HG02870 (cell line): ENCODE data around the gene APOL3.
"Not testable (repeated sequence)": the region's sequence is repeated elsewhere in the genome, so short reads cannot be mapped to it uniquely, and the experiment has no call there.

Experiments
- ATAC-seq: cut with Tn5 transposase; IDR thresholded peaks from one replicate; pipeline ENCODE4 v1.9.1; 2021; ENCODE audit warnings: mild to moderate bottlenecking, moderate library complexity; ENCODE audit not compliant: unreplicated experiment

The APOL3 gene, protein sequence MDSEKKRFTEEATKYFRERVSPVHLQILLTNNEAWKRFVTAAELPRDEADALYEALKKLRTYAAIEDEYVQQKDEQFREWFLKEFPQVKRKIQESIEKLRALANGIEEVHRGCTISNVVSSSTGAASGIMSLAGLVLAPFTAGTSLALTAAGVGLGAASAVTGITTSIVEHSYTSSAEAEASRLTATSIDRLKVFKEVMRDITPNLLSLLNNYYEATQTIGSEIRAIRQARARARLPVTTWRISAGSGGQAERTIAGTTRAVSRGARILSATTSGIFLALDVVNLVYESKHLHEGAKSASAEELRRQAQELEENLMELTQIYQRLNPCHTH

DNA sequence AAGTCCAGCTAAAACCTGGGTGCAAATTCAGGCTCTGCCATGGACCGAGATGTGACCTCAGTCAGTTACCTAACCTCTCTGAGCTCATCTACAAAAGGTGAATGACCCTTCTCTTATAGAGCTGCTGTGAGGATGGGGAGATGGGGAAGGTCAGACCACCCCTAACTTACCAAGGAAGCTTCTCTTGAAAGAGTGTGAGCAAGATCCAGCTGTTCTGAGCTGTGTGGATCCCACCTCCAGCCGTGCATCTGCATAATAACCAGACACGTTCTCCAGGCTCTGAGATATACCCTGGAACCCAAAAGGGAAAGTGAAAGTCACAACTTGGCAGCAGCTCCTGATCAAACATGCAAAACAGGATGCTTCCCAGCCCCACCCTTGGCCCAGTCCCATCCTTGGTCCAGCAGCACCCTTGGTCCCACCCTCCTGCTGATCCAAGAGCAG is at the start of gene APOL3:
Gene APOL3, minus strand, starts transcription at position 257 of the 444 bp plus-strand sequence. CDS start 11,700 bp downstream, outside the sequence.
- ATAC-seq = no peak

DNA sequence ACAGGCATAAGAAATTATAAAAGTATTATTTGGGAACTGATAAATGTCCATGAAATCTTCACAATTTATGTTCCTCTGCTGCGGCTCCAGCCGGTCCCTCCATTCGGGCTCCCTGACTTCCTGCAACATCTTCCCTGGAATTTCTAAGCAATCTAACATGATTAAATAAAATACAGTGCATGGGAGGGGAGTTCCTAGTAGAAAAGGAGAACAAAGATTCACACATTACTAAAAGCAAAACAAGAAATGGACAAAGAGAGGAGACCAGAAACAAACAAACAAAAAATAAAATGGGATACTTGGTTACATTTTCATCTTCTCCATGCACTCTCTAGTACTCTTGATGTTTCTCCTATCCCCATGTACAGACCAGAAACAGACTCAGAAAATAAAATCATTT is 49.7 kb upstream of the APOL3 start:
- ATAC-seq = no peak

DNA sequence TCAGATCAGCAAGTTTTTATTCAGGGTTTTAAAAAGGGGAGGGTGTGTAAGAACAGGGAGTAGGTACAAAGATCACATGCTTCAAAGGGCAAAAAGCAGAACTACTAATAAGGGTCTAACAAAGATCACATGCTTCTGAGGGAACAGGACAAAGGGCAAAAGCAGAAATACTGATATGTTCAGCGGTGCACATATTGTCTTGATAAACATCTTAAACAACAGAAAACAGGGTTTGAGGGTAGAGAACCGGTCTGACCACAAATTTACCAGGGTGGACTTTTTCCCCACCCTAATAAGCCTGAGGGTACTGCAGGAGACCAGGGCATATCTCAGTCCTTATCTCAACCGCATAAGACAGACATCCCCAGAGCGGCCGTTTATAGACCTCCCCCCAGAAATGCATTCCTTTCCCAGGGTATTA is 48.9 kb upstream of the APOL3 start:
- ATAC-seq = not testable (repeated sequence)

DNA sequence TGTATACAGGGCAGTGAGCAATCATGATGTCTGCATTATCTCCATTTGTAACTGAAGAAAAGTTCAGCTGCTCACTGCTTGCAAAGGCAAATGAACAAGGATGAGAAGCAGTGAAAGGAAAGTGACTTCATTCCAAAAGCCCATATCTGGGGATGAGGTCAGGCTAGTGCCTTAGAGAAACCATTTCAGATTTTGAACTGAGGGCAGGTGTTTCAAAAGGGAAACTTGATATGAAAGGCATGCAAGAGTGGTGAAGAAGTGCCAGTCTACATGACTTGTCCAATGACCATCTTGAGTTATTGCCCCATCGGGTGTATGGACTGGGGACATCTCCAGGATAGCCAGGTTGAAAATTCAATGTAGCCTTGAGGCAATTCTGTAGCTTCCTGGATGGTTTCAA is 48.4 kb upstream of the APOL3 start:
- no peak for ATAC-seq

DNA sequence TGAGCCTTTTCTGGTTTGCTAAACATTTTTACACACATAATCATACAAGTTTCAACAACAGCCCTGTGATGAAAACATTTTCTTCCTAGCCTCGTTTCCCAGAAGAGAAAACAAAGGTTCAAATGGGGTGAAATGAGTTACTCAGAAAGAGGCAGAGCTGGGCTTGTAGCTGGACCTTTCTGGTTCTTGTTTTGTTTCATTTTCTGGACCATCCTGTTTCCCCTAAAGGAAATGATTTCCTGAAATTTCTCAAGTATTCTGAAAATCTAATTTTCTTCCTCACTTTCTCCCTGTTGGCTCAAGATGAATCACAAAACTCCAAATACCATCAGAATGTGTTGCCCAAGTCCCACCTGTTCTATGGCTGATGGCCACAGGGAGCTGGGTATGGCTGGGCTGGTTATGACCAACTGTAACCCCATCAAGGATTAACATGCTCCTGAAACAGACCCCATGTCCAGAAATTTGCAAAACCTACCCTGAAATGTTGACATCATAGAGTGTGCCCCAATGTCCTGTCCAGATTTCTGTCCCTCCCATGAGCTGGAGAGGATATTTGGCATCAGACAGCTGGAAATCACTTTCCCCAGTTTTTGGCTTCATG is 47.7 kb upstream of the APOL3 start:
- ATAC-seq = no peak

DNA sequence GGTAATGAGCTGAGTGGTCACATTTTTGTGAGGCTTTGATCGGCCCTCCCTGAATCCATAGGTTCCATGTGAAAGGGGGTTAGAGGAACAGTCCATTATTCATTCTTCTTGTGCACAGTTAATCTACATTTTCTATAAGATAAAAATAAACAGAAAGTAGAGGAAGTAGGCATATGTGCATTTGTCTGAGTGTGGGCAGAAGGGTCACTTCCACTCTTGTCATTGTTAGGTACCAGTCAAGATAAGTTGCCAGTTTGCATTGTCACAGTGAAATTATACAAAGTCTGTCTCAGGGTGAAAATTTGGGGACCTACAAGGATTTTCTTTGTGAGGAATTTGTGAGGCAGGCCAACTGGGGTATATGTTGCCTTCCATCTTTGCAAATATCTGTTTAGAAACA is 45.7 kb upstream of the APOL3 start:
- ATAC-seq = no peak

DNA sequence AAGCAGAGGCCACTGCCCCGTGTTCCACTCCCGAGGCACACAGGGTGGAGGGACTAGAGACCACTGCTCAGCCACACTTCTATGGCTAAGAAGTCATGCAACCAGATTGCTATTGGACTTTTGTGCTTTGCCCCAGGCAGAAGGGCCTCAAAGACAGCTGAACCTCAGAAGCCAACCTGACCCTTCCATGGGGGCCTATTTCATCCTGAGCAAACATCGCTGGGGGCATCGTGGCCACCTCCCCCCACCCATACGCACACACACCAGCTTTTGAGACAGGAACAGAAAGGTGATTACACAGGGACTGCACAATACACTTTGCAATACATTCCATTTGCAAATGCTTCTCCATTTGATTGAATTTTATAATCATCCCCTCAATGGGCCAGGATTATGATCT is 45.0 kb upstream of the APOL3 start:
- ATAC-seq = not testable (repeated sequence)

DNA sequence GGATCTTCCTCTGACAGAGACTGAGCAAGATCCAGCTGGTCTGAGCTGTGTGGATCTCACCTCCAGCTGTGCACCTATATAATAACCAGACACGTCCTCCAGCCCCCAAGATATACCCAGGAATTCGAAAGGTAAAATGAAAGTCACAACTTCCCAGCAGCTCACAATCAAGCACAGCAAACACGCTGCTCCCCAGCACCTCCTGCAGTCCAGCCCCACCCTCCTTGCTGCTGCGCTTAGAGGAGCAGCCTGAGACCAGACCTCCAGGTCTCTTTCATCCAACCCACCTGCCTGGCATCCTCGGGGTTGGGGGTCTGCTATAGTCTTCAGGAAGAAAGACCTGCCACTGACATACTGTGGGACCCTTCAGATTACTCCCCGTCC is 44.1 kb upstream of the APOL3 start:
- ATAC-seq = no peak

DNA sequence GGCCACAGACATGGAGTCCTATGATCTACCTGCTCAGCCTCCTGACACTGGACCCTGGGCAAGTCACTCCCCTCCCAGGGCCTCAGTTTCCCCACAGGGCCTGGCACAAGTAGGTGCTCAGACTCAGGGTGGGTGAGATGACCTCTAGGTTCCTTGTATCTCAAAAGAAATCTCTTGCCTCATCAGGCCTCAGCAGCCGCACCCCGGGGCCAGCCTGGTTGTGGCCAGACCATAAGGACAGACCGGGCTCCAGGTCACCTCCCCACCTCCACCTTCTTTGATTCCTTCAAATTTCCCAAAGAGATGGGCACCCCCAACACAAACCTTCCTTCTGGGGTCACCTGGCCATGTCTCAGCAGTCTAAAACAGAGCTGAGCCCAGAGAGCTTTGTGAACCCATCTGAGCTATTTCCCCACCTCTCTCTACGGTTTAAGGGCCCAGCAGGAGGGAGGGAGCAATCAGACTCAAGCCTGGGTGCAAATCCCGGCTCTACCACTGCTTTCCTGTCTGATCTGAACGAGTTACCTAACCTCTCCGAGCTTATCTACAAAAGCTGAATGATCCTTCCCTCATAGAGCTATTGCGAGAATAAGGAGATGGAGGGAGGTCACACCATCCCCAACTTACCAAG is 43.6 kb upstream of the APOL3 start:
- no peak for ATAC-seq

DNA sequence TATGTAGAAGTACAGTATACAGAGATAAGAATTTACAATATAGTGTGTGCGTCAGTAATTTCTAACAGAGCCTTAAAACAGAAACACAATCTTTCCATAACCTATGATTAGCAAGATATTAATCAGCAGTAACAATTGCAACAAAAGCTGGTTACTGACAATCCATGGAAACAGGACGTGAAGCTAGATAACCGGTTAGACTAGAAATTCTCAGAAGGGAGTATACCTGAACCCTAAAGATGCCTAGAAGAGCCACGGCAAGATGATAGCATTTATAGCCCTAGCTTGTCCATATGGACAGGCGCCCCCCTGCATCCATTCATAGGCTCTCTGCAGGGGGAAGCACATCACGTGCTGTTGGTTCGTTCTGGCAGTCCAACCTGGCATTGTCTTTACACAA is 42.9 kb upstream of the APOL3 start:
- not testable (repeated sequence) for ATAC-seq

DNA sequence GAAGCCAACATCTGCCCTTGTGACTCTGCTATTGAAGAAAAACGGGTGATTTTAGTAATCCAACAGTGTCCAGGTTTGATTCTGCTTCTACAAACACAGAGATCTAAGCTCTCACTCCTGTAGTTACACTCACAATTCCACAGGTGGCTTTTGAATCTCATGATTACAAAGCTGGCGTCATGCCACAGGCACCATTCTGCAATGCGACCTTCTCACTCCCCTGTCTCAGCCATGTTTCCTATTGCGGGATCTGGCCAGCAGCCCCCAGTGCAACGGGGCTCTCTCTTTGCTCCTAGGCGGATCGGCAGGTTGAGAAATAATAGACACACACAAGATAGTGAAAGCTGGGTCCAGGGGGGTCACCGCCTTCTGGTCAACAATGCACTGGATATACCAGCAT is 42.4 kb upstream of the APOL3 start:
- not testable (repeated sequence) for ATAC-seq

DNA sequence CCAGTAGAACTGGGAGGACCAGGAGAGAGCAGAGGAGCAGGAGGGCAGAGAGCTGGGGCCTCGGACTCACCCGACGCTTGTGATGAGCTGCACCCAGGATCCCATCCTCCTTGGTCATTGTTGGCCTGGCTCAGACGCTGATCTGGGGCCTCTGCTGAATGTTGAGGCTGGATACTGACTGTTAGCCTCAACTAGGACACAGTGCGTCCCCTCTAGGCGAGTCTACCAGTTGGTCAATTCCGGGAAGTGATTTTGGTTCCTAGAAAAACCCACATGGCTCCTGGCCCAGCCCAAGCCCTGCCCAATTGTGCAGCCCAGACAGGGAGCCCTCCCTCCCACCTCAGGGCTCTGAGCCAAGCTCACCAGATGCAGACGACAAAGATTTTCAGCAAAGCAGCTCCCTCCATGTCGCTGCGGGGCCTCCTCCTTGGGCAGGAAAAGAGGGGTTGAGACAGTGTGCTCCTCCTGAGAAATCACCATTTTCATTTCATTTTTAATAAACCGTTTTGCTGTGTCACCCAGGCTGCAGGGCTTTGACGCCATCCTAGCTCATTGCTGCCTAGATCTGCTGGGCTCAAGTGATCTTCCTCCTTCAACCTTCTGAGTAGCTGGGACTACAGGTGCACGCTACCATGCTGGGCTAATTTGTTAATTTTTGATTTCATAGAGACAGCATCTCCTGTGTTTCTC is 41.2 kb upstream of the APOL3 start, which contains the start of gene APOL4:
Gene APOL4, minus strand, starts transcription at position 180 of the 690 bp plus-strand sequence. Its CDS starts 75 bp downstream, at position 105.
- no peak for ATAC-seq

DNA sequence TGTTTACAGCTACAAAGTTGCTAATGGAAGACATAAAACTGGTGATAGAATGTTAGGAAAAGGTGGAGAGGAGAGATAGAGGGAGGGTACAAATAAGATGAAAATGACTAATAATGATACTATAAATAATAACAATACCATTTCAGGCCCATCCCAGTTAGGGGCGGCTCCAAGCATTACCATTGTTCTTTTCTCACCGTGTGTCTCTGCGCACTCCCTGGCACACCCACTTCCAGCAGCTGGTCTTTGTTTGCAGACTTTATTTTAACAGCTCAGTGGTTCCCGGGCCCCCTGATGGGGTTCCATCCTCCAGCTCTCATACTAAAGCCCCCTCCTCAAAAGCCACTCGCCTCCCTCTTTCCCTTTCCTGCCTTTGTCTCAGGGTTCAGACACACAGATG is 40.5 kb upstream of the APOL3 start:
- ATAC-seq = not testable (repeated sequence)

DNA sequence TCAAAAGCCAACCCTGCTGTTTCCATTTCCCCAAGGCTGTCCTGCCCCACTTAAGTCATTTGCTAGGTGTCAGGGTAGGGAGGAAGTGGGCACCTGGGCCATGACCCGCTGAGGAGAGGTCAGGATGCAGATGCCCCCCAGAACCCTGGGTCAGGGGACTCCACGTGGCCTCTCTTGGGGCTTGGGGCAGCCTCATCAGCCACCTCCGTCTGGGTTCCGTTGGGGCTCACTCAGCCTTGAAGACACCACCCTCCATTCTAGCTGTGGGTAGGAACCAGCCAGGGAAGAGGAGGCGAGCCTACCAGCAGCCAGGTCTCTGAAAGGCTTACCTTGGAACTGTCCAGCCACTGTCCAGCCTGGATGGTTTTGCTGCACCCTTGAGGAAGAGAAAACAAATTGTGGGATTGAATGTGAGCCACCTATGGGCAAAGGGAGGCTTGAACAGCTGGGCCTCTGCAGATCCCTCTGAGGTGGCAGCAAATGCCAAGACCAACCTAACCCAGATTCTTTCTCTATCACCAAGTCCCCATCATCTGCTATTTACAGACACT is 38.5 kb upstream of the APOL3 start:
- no peak for ATAC-seq

DNA sequence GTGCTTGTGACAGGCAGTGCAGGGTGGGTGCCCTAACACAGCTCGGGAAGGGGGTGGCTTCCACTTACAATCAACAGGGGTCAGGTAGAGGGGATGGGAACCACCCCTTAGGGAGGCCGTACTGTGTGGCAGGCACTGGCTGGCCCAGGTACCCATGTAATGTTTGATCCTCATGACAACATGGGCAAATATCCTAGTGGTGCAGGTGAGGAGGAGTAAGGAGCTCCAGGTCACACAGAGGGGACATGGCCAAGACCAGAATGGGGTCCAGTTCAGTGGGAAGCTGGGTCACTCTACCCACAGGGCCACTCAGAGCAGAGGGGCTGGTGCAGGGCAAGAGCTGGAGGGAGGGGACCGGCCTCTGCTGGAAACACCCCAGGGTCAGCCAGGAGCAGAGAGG is 38.0 kb upstream of the APOL3 start:
- no peak for ATAC-seq

DNA sequence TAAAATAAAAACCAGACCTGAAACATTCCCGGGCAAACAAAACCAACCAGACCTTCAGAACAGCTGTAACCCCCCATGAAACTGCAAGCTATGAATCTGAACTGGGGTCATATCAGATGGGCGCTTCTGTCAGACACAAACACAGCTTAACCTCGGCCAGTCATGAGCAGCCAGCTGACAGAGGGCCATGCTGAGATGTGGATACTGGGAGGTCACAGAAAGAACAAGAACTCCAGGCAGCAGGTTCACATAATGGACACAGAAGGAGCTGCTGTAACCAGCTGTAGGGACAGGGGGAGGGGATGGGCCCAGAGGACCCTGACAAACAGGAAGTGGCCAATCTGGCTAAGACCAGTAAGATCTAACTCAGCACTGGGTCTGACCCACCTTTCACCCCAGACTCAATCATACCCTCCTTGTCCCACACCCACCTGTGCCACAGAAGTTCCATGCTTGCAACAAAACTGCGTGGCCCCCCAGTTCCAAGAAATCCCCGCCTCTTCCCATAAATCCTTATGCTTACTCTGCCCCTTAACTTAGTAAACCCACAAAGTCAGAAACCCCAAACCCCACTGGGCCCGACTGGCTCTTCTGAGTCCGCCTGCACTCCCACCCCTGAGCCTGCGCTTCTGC is 37.1 kb upstream of the APOL3 start:
- no peak for ATAC-seq

DNA sequence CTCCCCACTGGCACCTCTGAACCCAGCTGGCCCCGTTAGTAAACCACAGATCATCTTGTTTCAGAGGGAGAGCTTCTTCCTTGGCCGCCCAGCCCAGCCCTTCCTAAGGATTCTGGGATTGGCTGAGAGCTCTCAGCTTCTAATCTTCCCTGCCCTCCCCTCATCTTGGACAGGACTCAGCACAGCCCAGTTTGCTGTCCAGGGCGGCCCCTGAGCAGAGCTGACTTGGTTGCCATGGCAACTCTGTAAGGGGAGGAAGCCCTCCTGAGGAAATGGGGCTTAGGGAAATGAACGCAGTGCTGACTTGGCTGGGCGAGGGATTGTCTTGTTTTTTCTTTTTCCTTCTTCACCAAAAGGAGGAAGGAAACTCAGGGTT is 36.5 kb upstream of the APOL3 start:
- ATAC-seq = no peak

DNA sequence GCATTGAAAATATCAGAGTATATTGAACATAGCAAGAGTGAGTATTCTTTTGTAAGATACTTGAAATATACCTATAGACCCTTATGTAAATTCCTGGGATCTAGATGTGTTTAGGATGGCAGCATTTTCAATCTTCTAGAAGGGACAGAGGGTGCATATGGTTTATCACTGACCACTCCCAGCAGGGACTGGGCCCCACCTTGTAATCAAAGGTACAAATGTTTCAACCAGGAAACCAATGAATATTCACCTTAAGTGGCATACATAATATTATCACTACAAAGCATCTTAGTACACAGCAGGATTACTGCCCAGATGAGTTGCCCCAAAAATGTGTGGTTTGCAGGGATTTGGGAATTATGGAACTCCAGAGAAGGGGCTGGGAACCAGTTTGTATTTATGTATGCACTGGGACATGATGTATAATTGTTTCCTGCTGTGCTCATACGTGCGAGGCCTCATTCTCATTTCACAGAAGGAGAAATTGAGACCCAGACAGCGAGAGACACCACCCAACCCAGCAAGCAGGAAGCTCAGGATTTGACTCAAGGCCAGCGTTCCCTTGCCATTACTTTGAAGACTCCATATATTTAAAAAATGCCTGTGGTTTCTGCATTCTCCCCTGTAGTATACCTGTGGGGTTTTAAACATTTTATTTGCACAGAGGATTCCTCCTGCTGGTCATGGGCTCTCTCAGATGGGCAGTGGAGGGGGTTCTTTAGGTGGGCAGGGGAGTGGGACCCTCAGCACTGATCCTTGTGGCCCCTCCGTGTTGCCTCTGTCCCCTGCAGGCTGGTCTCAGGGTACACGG is 35.9 kb upstream of the APOL3 start:
- ATAC-seq = no peak

DNA sequence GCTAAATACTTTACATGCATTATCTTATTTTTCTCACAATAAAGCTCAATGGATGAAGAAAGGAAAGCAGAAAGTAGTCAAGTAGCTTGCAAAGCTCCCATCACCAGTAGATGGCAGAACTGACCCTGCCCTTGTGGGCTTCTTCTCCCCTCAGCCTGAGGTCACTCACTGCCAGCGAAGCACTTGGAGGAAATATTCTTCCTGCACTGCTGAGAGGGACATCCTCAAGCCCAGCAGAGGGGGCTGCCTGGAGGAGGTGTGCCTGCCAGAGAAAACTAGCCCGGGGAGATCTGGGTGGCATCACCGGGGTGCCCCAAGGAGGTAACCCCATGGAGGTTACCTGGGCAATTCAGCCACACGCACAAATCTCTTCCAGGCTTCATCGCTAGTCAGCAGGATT is 34.4 kb upstream of the APOL3 start:
- no peak for ATAC-seq

DNA sequence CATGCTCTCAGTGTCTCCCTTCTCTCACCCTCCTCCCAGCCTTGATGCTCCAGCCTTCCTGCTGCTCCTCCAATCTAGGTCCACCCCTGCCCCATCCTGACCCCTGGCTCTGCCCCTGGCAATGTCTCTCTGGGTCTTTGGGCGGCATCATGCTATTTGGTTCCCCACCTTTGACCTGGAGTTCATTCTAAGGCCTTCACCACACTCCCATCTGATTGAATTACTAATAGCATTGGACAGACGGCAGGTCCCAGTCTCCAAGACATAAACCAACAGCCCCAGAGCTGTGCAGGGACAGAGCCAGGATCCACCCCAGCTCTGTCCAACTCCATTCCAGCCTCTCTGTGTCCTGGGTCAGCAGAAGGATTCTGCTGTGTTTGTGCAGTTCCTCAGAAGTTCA is 33.8 kb upstream of the APOL3 start:
- ATAC-seq = no peak
